Tibial nerve (tissue), 4 donors: Measurements from ENCODE around the gene XIRP1. TPM values are rescaled to one million over a fixed set of nuclear protein-coding genes. Genes with fewer than 3 reads are reported as not detected.
"Not testable (repeated sequence)": the region's sequence is repeated elsewhere in the genome, so short reads cannot be mapped to it uniquely, and the experiment has no call there.

Source experiments
- DNase-seq, 2 donors: peaks; one replicate each; pipeline ENCODE4 v3.0.0-alpha.2; 2019; ENCODE audit warnings: low spot score in 2 of 2
- H3K27ac ChIP-seq, 4 donors: fragments of 200-600 bp; sonication (generic) in 3 of 4; one replicate each; pipeline ENCODE4 v1.5.1; 2017 to 2019; ENCODE audit warnings: mild to moderate bottlenecking in 1 of 4
- H3K27me3 ChIP-seq, 2 donors: fragments of 200-600 bp; sonication (generic) in 1 of 2; one replicate each; pipeline versions ENCODE4 v1.5.1 to v1.6.0; 2017 to 2019
- H3K36me3 ChIP-seq, 3 donors: fragments of 200-600 bp; sonication (generic); one replicate each; pipeline ENCODE4 v1.5.1; 2018 to 2019
- H3K4me1 ChIP-seq, 4 donors: fragments of 200-600 bp; sonication (generic) in 3 of 4; one replicate each; pipeline ENCODE4 v1.5.1; 2017 to 2019
- H3K4me3 ChIP-seq, 4 donors: fragments of 200-600 bp; sonication (generic) in 3 of 4; one replicate each; pipeline ENCODE4 v1.5.1; 2017 to 2019; ENCODE audit warnings: mild to moderate bottlenecking in 1 of 4, moderate library complexity in 1 of 4
- H3K9me3 ChIP-seq, 4 donors: fragments of 200-600 bp; sonication (generic) in 3 of 4; one replicate each; pipeline ENCODE4 v1.5.1; 2017 to 2019
- EP300 ChIP-seq, 2 donors: sonication (generic); formaldehyde crosslinking; IDR thresholded peaks; one replicate each; pipeline ENCODE4 v1.6.1; 2017; ENCODE audit warnings: antibody characterized with exemption in 2 of 2, mild to moderate bottlenecking in 1 of 2
- POLR2A ChIP-seq, 2 donors: fragments of 450-650 bp; IDR thresholded peaks; one replicate each; pipeline ENCODE4 v1.6.1; 2017; ENCODE audit warnings: antibody characterized with exemption in 2 of 2, mild to moderate bottlenecking in 2 of 2, moderate library complexity in 2 of 2
- WGBS, 2 donors: methylation state at CpG; one replicate each; pipeline ENCODE4 v1.1.5; 2018; 5-methylcytosine and 5-hydroxymethylcytosine counted together
- total RNA-seq, 4 donors: library from RNA; depleted of rRNA; stranded (reverse); fragments of >200 nt; gene quantifications; one replicate each; pipeline ENCODE4 v1.1.0, GENCODE V29; 2016
- TF ChIP-seq, protein P1 (sequence below), 5 experiments: fragments of 200-600 bp in 3 of 5; fragments of 450-650 bp in 2 of 5; sonication (generic) in 3 of 5; IDR thresholded peaks; one replicate each; pipeline ENCODE4 v1.5.1; 2016 to 2019; ENCODE audit warnings: antibody characterized with exemption in 5 of 5, mild to moderate bottlenecking in 3 of 5, moderate library complexity in 2 of 5

XIRP1 gene
- total RNA-seq, 4 donors from 2014 or later, result not detected

DNA sequence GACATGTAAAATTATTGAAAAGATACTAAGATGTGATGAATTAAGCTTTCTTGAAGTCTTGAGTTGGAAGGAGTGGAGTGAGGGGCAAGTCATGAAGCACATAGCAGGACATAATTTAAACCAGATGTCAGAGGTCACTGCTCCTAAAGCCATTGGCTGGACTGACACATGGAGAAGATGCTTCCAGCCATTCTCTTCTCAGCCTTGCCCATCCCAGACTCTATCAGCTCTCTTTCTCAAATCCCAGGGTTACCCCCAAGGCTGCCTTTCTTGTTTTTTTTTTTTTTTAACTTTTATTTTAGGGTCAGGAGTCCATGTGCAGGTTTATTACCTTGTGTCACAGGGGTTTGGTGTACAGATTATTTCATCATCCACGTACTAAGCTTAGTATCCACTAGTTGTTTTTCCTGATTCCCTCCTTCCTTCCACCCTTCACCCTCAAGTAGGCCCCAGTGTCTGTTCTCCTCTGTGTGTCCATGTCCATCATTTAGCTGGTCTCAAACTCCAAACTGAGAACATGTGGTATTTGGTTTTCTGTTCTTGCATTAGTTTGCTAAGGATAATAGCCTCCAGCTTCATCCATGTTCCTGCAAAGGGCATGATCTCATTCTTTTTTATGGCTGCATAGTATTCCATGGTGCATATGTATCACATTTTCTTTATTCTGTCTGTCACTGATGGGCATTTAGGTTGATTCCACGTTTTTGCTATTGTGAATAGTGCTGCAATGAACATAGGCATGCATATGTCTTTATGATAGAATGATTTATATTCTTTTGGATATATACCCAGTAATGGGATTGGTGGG lies 18.9 kb downstream of the XIRP1 start:
- WGBS, 2 donors, result 76 to 88% methylated on average over 2 of the region's 2 CpGs
- no peak overlapping the region for H3K27ac ChIP-seq
- TF ChIP-seq EP300 (IDR thresholded peaks at IDR 0.05) (no peak), POLR2A (IDR thresholded peaks at IDR 0.05) (no peak)
- TF ChIP-seq, protein P1, sequence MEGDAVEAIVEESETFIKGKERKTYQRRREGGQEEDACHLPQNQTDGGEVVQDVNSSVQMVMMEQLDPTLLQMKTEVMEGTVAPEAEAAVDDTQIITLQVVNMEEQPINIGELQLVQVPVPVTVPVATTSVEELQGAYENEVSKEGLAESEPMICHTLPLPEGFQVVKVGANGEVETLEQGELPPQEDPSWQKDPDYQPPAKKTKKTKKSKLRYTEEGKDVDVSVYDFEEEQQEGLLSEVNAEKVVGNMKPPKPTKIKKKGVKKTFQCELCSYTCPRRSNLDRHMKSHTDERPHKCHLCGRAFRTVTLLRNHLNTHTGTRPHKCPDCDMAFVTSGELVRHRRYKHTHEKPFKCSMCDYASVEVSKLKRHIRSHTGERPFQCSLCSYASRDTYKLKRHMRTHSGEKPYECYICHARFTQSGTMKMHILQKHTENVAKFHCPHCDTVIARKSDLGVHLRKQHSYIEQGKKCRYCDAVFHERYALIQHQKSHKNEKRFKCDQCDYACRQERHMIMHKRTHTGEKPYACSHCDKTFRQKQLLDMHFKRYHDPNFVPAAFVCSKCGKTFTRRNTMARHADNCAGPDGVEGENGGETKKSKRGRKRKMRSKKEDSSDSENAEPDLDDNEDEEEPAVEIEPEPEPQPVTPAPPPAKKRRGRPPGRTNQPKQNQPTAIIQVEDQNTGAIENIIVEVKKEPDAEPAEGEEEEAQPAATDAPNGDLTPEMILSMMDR (IDR thresholded peaks at IDR 0.05), result no peak
- DNase-seq, result no peak
- H3K27me3 ChIP-seq, result no peaks in the 10 kb centered on the region
- no peaks in the 10 kb centered on the region for H3K9me3 ChIP-seq
- H3K4me1 ChIP-seq, result peaks cover 0 to 16% (median 13%) of the 10 kb centered on the region in 4 donors
- no peak overlapping the region for H3K4me3 ChIP-seq
- no peaks in the 10 kb centered on the region for H3K36me3 ChIP-seq

DNA sequence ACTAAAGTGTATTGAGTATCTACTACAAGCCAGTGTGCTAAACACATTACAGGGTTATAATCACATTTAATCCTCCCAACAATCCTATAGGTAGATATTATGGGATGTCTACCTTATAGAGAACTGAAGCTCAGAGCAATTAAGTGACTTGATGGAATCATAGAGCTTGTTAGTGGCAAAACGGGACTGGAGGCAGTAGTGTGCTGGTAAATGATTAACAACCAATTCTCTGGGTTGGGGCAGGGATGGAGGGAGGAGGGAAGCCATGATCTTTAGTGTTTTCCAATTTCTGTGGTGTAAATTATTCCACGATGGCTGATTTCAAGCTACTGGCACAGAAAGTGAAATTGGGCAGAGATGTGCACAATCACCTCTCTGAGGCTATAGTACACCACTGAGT lies 20.5 kb downstream of the XIRP1 start:
- H3K9me3 ChIP-seq, result no peaks in the 10 kb centered on the region
- TF ChIP-seq, protein P1 (IDR thresholded peaks at IDR 0.05), result no peak
- no peak for TF ChIP-seq EP300 (IDR thresholded peaks at IDR 0.05)
- no peak for TF ChIP-seq POLR2A (IDR thresholded peaks at IDR 0.05)
- DNase-seq, result no peak
- H3K27ac ChIP-seq, result no peak overlapping the region
- no peaks in the 10 kb centered on the region for H3K27me3 ChIP-seq
- WGBS, 2 donors, result 62 to 69% methylated on average over 2 of the region's 2 CpGs
- H3K4me1 ChIP-seq, result peaks cover 0 to 16% (median 7%) of the 10 kb centered on the region in 4 donors
- H3K4me3 ChIP-seq, result no peak overlapping the region
- no peaks in the 10 kb centered on the region for H3K36me3 ChIP-seq

- H3K9me3 ChIP-seq, H3K27me3 ChIP-seq, H3K4me3 ChIP-seq, DNase-seq, H3K27ac ChIP-seq, H3K36me3 ChIP-seq: not testable (repeated sequence)
- WGBS, 2 donors, result 92 to 95% methylated on average over 6 of the region's 6 CpGs
- peaks cover 0 to 23% (median 9%) of the 10 kb centered on the region in 4 donors for H3K4me1 ChIP-seq
Observed at GRCh38 chr3:39170877-39171276, 21.5 kb downstream of the XIRP1 start.

DNA sequence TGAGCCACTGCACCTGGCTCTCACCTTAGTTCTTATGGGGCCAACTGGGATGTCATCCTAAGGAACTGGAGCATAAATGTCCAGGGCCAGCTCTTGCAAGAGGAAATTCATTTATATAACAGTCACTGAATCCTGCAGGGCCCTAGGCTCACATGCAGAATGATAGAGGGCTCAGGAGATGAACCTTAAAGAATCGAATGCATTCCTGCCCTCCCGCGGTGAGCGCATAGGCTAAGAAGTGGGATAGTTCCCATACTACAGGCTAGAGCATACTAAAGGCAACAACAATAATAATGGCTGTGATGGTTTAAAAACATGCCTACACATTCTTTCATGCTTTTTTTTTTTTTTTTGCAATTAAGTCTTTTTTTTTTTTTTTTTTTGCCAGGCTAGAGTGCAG lies 21.9 kb downstream of the XIRP1 start:
- DNase-seq, result no peak
- WGBS, 2 donors, result 89 to 90% methylated on average over 4 of the region's 4 CpGs

GRCh38 chr3:39169712-39170111 lies 22.7 kb downstream of the XIRP1 start:
- H3K4me3 ChIP-seq, result no peak overlapping the region
- H3K4me1 ChIP-seq, result peaks cover 0 to 24% (median 9%) of the 10 kb centered on the region in 4 donors
- 26 to 57% methylated on average over 1 of the region's 1 CpG for WGBS, 2 donors
- DNase-seq, result no peak
- H3K36me3 ChIP-seq, result no peaks in the 10 kb centered on the region
- no peak for TF ChIP-seq EP300 (IDR thresholded peaks at IDR 0.05)
- no peak for TF ChIP-seq POLR2A (IDR thresholded peaks at IDR 0.05)
- TF ChIP-seq, protein P1 (IDR thresholded peaks at IDR 0.05), result no peak
- no peak overlapping the region for H3K27ac ChIP-seq
- no peaks in the 10 kb centered on the region for H3K27me3 ChIP-seq
- no peaks in the 10 kb centered on the region for H3K9me3 ChIP-seq

More for the DNA sequence above, 21.9 kb downstream of the XIRP1 start:
- no peak overlapping the region for H3K27ac ChIP-seq
- peaks cover 0 to 24% (median 9%) of the 10 kb centered on the region in 4 donors for H3K4me1 ChIP-seq
- no peaks in the 10 kb centered on the region for H3K27me3 ChIP-seq
- H3K4me3 ChIP-seq, result no peak overlapping the region
- H3K36me3 ChIP-seq, result no peaks in the 10 kb centered on the region
- TF ChIP-seq, protein P1 (IDR thresholded peaks at IDR 0.05), result no peak
- TF ChIP-seq EP300 (IDR thresholded peaks at IDR 0.05) (no peak), POLR2A (IDR thresholded peaks at IDR 0.05) (no peak)
- no peaks in the 10 kb centered on the region for H3K9me3 ChIP-seq
